Retinal pigment epithelial cell (primary cell): ENCODE data around the gene GCN1.
"Not testable (repeated sequence)": the region's sequence is repeated elsewhere in the genome, so short reads cannot be mapped to it uniquely, and the experiment has no call there.

Experiments used
- DNase-seq: peaks from one replicate; pipeline ENCODE4 v3.0.0-alpha.2; 2010; ENCODE audit warnings: low read depth
- H3K4me3 ChIP-seq: 2 replicates; pipeline ENCODE4 v1.5.1; 2011; ENCODE audit warnings: mild to moderate bottlenecking, low read length, control low read depth, moderate library complexity
- TF ChIP-seq, protein P1 (sequence below): conservative IDR thresholded peaks from 2 replicates; pipeline ENCODE4 v1.5.1; 2011; ENCODE audit warnings: low read depth, low read length, control low read depth, inconsistent platforms

GCN1 gene

DNA sequence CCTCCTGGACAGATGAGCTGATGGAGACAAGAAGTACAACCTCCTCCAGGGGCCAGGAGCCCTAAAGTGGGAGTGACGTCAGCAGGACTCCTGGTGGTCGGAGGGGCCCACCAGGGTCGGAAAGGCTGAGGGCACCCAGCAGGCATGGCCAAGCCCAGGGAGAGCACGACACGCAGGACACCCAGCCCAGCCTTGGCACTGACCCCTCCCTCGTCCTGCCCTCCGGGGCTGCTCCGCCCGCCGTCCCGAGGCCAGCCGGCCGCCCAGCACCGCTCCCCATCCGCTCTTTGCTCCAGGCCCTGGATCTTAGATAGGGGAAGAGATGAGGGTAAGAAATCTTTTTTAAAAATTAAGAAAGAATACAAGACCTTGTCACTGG, 20.8 kb upstream of the GCN1 start:
- no peak for DNase-seq
- TF ChIP-seq, protein P1, sequence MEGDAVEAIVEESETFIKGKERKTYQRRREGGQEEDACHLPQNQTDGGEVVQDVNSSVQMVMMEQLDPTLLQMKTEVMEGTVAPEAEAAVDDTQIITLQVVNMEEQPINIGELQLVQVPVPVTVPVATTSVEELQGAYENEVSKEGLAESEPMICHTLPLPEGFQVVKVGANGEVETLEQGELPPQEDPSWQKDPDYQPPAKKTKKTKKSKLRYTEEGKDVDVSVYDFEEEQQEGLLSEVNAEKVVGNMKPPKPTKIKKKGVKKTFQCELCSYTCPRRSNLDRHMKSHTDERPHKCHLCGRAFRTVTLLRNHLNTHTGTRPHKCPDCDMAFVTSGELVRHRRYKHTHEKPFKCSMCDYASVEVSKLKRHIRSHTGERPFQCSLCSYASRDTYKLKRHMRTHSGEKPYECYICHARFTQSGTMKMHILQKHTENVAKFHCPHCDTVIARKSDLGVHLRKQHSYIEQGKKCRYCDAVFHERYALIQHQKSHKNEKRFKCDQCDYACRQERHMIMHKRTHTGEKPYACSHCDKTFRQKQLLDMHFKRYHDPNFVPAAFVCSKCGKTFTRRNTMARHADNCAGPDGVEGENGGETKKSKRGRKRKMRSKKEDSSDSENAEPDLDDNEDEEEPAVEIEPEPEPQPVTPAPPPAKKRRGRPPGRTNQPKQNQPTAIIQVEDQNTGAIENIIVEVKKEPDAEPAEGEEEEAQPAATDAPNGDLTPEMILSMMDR = no peak
- no peak overlapping the region for H3K4me3 ChIP-seq

DNA sequence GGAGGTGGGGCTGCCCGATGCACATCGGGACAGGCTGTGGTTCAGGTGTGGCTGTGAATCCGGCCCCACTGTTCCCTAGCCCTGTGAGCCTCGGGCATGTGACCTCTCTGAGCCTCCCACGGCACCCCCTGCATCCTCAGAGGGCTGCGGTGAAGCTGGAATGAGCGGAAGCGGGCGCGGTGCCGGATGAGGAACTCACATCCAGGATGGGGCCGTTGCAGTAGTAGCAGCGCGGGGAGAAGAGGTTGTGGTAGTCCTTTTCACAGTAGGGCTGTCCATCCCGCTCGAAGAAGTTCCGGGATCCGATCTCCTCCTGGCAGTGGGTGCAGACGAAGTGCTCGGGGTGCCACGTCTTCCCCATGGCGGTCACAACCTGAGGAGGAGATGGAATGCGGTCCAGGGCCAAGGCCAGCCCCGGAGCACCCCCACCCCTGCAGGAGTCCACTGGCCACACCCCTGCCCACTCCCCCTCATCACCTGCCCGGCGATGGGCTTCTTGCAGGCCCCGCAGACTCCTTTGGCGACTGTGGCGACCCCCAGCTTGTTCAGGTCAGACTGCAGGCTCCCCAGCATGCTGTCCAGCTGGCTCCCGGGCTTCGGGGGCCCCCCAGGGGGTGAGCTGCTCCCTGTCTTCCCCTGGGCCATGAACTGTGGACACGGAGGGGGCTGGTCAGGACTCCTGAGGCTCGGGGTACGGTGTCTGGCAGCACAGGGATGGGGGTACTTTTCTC, 20.3 kb upstream of the GCN1 start:
- no peak overlapping the region for H3K4me3 ChIP-seq
- TF ChIP-seq, protein P1 = no peak
- no peak for DNase-seq

DNA sequence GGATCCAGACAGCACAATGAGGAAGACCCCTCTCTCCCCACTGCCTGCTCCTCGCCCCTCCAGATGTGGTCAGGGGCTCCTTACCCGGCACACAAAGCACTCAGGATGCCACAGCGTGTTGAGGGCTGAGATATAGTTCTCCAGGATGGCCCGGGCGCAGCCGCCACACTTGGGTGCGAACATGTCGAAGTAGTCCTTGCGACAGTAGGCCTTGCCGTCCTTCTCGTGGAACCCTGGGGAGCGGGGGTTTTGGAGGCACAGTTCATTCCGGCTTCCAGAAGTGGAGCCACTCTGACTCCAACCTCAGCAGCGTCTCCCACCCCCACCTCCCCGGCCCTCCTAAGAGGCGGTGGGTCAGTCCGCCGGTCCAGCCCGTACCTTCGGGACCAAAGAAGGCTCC, 19.2 kb upstream of the GCN1 start:
- DNase-seq = no peak
- TF ChIP-seq, protein P1 = no peak
- H3K4me3 ChIP-seq = no peak overlapping the region

DNA sequence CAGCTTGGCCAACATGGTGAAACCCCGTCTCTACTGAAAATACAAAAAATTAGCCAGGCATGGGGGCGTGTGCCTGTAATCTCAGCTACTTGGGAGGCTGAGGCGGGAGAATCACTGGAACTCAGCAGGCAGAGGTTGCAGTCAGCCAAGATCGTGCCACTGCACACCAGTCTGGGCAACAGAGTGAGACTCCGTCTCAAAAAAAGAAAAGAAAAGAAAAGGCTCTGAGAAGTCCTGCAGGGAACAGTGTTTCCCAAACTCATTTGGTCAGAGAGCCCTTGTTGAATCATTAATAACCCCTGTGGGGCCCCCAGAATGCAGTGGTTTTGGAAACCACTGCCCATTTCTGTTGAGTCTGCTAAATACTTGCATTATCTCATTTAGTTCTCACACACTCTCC, 18.7 kb upstream of the GCN1 start:
- not testable (repeated sequence) for H3K4me3 ChIP-seq, DNase-seq

DNA sequence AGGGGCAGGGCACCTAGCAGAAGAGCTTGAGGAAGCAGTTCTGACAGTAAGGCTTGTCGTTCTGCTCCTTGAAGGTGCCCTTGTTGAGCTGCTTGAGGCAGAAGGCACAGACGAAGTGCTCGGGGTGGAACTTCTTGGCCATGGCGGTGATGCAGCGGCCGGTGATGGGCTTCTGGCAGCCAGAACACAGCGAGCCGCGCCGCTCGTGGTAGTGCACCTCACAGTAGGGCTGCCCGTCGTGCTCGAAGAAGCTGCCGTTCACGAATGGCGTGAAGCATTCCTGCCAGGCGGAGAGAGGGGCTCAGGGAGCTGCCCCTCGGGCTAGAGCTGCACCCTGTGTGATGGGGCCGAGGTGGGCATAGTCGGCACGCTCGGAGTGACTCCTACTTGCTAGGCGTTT, 17.8 kb upstream of the GCN1 start:
- no peak overlapping the region for H3K4me3 ChIP-seq
- no peak for DNase-seq
- TF ChIP-seq, protein P1 = no peak

DNA sequence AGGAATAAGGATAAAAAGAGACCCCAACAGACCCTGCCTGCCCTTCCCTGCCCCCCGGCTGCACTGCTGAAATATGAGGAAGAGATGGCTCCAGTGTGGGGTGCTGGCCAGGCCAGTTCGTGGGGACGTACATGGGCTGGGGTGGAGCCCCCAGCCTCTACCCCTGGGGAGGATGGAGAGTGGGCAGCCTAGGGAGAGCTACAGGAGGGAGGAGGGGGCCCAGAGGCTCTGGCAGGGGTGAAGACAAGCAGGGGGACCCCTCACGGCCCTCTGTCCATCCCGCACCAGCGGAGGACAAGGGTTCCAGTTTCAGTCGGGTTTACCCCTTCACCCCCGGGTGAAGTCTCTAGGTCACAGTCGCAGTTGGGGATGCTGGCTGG, 17.4 kb upstream of the GCN1 start:
- no peak overlapping the region for H3K4me3 ChIP-seq
- TF ChIP-seq, protein P1 = no peak
- no peak for DNase-seq

DNA sequence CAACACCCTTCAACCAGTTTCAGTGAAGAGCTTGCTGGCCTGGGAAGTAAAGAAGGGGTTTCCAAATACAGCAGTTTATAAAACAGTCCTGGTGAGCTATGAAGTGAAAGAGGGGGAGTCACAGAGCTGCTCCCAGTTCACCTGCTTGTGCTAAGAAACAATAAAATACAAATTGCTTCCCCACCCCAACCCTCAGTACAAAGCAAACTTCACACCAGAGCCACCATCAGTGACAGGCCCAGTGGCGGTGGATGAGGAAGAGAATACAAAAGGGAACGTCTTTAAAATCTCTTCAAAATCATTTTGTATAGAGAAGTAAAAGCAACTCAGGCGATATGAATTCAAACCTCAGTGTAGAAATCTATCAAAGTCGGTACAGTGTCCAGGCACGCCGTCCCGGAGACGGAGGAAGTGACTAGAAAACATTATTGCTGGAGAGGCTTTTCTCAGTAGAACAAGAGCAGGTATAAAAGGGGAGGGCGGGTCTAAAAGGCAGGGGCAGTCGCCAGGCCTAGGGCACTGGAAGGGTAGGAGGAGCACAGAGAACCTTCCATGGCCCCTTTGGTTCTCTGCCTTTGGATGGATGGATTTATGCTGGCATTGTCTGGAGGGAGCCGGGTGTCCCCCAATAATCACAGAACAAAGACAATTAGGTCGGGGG, 16.9 kb upstream of the GCN1 start:
- DNase-seq = no peak
- no peak overlapping the region for H3K4me3 ChIP-seq
- TF ChIP-seq, protein P1 = no peak
